HepG2 (cell line): ENCODE measurements around the gene BABAM2. TPM values are rescaled to one million over a fixed set of nuclear protein-coding genes. Genes with fewer than 3 reads are reported as not detected.

ENCODE experiments used
- ATAC-seq: fragments of 200-7000 bp; cut with Tn5 transposase; 3 replicates; pipeline ENCODE4 v1.9.1; 2020; ENCODE audit warnings: mild to moderate bottlenecking, moderate library complexity
- BruUV-seq: library from RNA; stranded (reverse); fragments of 400-500 nt; replicated peaks from 2 replicates; lab custom pipeline; 2021; lab: Mats Ljungman, UMichigan
- CTCF ChIA-PET: fragments of 300-600 bp; formaldehyde crosslinking; extraction: SDS; loops from one replicate; lab custom pipeline; 2021; ENCODE audit warnings: low total read pairs, inconsistent platforms, low intra/inter-chr PET ratio; lab: Yijun Ruan, JAX
- POLR2A ChIA-PET: fragments of 350-600 bp; sonication (Branson Sonifier 250); formaldehyde crosslinking; loops from one replicate; lab custom pipeline; 2020; ENCODE audit warnings: antibody characterized with exemption, inconsistent platforms; lab: Yijun Ruan, JAX
- DNase-seq: peaks from one replicate; pipeline ENCODE4 v3.0.0-alpha.2; 2015; ENCODE audit warnings: low spot score
- FAIRE-seq: peaks from 3 replicates; lab custom pipeline; 2011; peaks lifted over from hg19 to GRCh38; lab: Jason Lieb, UNC
- H2AFZ ChIP-seq: one replicate; pipeline ENCODE4 v1.6.1; 2011; ENCODE audit warnings: low read length, inconsistent platforms
- H3K27ac ChIP-seq: fragments of 300-600 bp; 3 replicates; pipeline ENCODE4 v1.8.0; 2011; ENCODE audit warnings: mixed run types, mild to moderate bottlenecking, mixed read lengths, low read length, inconsistent platforms; ENCODE audit not compliant: insufficient read depth; ENCODE audit errors: extremely low read length
- H3K27me3 ChIP-seq, 2 experiments: fragments of 200-600 bp in 1 of 2; 2 replicates in 1 of 2; 3 replicates in 1 of 2; pipeline versions ENCODE4 v1.6.0 to v1.8.0; 2011; ENCODE audit warnings: low read length in 2 of 2, mild to moderate bottlenecking in 2 of 2, moderate library complexity in 2 of 2, inconsistent platforms in 1 of 2; ENCODE audit not compliant: insufficient read depth in 2 of 2, control insufficient read depth in 1 of 2
- H3K36me3 ChIP-seq, 2 experiments: fragments of 200-600 bp in 1 of 2; replicated peaks in 1 of 2; 2 replicates in 1 of 2; 3 replicates in 1 of 2; pipeline versions ENCODE4 v1.5.1 to v1.8.0; 2011; ENCODE audit warnings: low read length in 2 of 2, inconsistent platforms in 1 of 2; ENCODE audit not compliant: insufficient read depth in 2 of 2, control insufficient read depth in 1 of 2
- H3K4me1 ChIP-seq: 2 replicates; pipeline ENCODE4 v1.5.1; 2012; ENCODE audit warnings: low read length, inconsistent platforms; ENCODE audit not compliant: insufficient read depth
- H3K4me2 ChIP-seq: 2 replicates; pipeline ENCODE4 v1.6.0; 2011; ENCODE audit warnings: low read depth, low read length, inconsistent platforms
- H3K4me3 ChIP-seq, 3 experiments: fragments of 200-600 bp in 1 of 3; sonication (generic), shearing (Covaris generic) in 1 of 3; replicated peaks in 1 of 3; 2 replicates each; pipeline ENCODE4 v1.5.1; 2011 to 2016; ENCODE audit warnings: low read length in 3 of 3, inconsistent platforms in 2 of 3, low read depth in 2 of 3, mild to moderate bottlenecking in 2 of 3, control low read depth in 1 of 3, mixed read lengths in 1 of 3; ENCODE audit not compliant: insufficient read depth in 1 of 3
- H3K79me2 ChIP-seq: one replicate; pipeline ENCODE4 v1.6.1; 2011; ENCODE audit warnings: low read length, inconsistent platforms; ENCODE audit not compliant: insufficient read depth
- H3K9ac ChIP-seq: 2 replicates; pipeline ENCODE4 v1.6.0; 2011; ENCODE audit warnings: mild to moderate bottlenecking, low read depth, low read length, inconsistent platforms; ENCODE audit not compliant: insufficient read depth
- H3K9me3 ChIP-seq: 2 replicates; pipeline ENCODE4 v1.5.1; 2012; ENCODE audit warnings: mild to moderate bottlenecking, low read length
- H4K20me1 ChIP-seq: 2 replicates; pipeline ENCODE4 v1.6.0; 2011; ENCODE audit warnings: inconsistent platforms, mild to moderate bottlenecking, low read length, moderate library complexity; ENCODE audit not compliant: insufficient read depth
- HDAC2 ChIP-seq: sonication (generic); formaldehyde crosslinking; IDR thresholded peaks from 2 replicates; pipeline ENCODE4 v1.4.0; 2020; ENCODE audit warnings: missing genetic modification reagents
- PAX8 ChIP-seq: sonication (generic); formaldehyde crosslinking; IDR thresholded peaks from 2 replicates; pipeline ENCODE4 v1.8.0; 2022; ENCODE audit warnings: mild to moderate bottlenecking, missing genetic modification reagents, borderline replicate concordance
- ZFP82 ChIP-seq: sonication (generic); formaldehyde crosslinking; IDR thresholded peaks from 2 replicates; pipeline ENCODE4 v1.5.1; 2020; ENCODE audit warnings: mild to moderate bottlenecking, missing genetic modification reagents, borderline replicate concordance
- ZNF253 ChIP-seq: sonication (generic); formaldehyde crosslinking; IDR thresholded peaks from 2 replicates; pipeline ENCODE4 v1.8.0; 2022; ENCODE audit warnings: mild to moderate bottlenecking, missing genetic modification reagents, borderline replicate concordance
- ZNF558 ChIP-seq: sonication (generic); formaldehyde crosslinking; IDR thresholded peaks from 2 replicates; pipeline ENCODE4 v1.9.0; 2022; ENCODE audit warnings: mild to moderate bottlenecking, missing genetic modification reagents, borderline replicate concordance
- ZNF747 ChIP-seq: sonication (generic); formaldehyde crosslinking; IDR thresholded peaks from 2 replicates; pipeline ENCODE4 v1.8.1; 2023; ENCODE audit warnings: missing genetic modification reagents, mild to moderate bottlenecking, borderline replicate concordance
- ZSCAN29 ChIP-seq: sonication (generic); formaldehyde crosslinking; conservative IDR thresholded peaks from 2 replicates; pipeline ENCODE4 v1.4.0; 2020; ENCODE audit warnings: mild to moderate bottlenecking, missing genetic modification reagents
- WGBS: methylation state at CpG from one replicate; pipeline ENCODE4 v1.1.6; 2017; ENCODE audit warnings: low lambda C conversion rate; 5-methylcytosine and 5-hydroxymethylcytosine counted together
- in situ Hi-C: cut with HindIII; loops from 2 replicates; pipeline ENCODE4 v1.10.0; 2017; ENCODE audit warnings: low pct_unique_long_range_greater_than_20kb; ENCODE audit not compliant: extremely low pct_ligation_motif_present
- intact Hi-C: fragments of 100-400 bp; cut with micrococcal nuclease; formaldehyde crosslinking; loops from one replicate; pipeline ENCODE4 v1.10.0; 2022; ENCODE audit not compliant: unreplicated experiment
- polyA plus RNA-seq, 8 experiments: library from polyadenylated mRNA; depleted of rRNA in 3 of 8; stranded (reverse) in 7 of 8; unstranded in 1 of 8; fragments of >200 nt; fragmentation: Illumina TruSeq in 4 of 8; extraction: Trizol in 4 of 8; gene quantifications; 2 replicates each; pipeline versions ENCODE4 v1.2.1 to v1.2.3, GENCODE V29; 2011 to 2016; ENCODE audit warnings: low read depth in 4 of 8, missing spikeins in 1 of 8, mixed read lengths in 1 of 8; ENCODE audit not compliant: insufficient read depth in 1 of 8
- total RNA-seq, 5 experiments: library from RNA; depleted of rRNA; stranded (reverse); fragments of >200 nt; fragmentation: Illumina TruSeq; extraction: Trizol; gene quantifications; 2 replicates each; pipeline ENCODE4 v1.2.3, GENCODE V29; 2016; ENCODE audit warnings: low read depth in 1 of 5

BABAM2 gene
- total and polyA plus RNA-seq, 2 of the 13 experiments (the other 11 are each of a cell fraction or from before 2014, with no cell fraction given): 24.9 to 28.0 TPM

DNA sequence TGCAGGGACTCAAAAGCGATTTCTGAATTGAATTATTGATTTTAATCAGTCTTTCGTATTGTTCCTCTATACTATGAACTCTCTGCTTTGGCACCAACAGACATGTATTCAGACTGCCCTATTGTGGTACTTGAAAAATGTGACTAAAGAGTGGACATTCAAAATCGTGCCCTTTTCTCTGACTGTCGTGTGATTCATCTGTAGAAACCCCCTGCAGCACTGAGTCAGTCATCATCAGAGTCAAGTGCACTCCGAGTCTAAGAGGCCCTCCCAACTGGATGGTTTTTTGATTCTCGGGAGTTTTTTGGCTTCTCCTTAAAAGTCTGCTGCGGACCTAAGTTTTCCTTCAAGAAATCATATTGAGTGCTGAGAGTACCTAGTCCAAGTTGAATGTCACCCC, 405.7 kb downstream of the BABAM2 start:
- ATAC-seq: no peak
- POLR2A ChIA-PET: no interaction called here

GRCh38 chr2:28296904-28297303, 406.4 kb downstream of the BABAM2 start:
- H4K20me1 ChIP-seq: no peaks in the 10 kb centered on the region
- DNase-seq (no peak), ATAC-seq (no peak), FAIRE-seq (no peak)
- ChIA-PET CTCF (no interaction called here), POLR2A (no interaction called here)
- intact Hi-C loops (no loop called here), in situ Hi-C loops (no loop called here)
- no peak for TF ChIP-seq ZNF558 (CRISPR knock-in tag)
- TF ChIP-seq ZNF253 (CRISPR knock-in tag): no peak
- TF ChIP-seq ZFP82: no peak
- no peak for TF ChIP-seq HDAC2 (CRISPR knock-in tag)
- no peak for TF ChIP-seq PAX8 (CRISPR knock-in tag)
- no peaks in the 10 kb centered on the region for H3K27me3 ChIP-seq
- no peak overlapping the region for H3K27ac ChIP-seq
- no peaks in the 10 kb centered on the region for H3K4me1 ChIP-seq
- no peaks in the 10 kb centered on the region for H3K79me2 ChIP-seq
- no peak overlapping the region for H3K4me2 ChIP-seq
- peaks cover 0 to 7% of the 10 kb centered on the region in 2 experiments; a peak in 2 of 5 replicates for H3K36me3 ChIP-seq
- H3K4me3 ChIP-seq: no peak overlapping the region
- no peaks in the 10 kb centered on the region for H3K9me3 ChIP-seq
- no peak overlapping the region for H2AFZ ChIP-seq
- BruUV-seq: no TSS peak
- 97% methylated on average over 4 of the region's 4 CpGs for WGBS
- H3K9ac ChIP-seq: no peak overlapping the region

More for the DNA sequence above, 405.7 kb downstream of the BABAM2 start:
- H3K27ac ChIP-seq: no peak overlapping the region
- H3K4me3 ChIP-seq: no peak overlapping the region
- no peak overlapping the region for H2AFZ ChIP-seq
- peaks cover 0 to 5% of the 10 kb centered on the region in 2 experiments; a peak in 2 of 5 replicates for H3K36me3 ChIP-seq
- TF ChIP-seq ZSCAN29 (CRISPR knock-in tag) (no peak), ZNF747 (CRISPR knock-in tag) (no peak)
- H3K79me2 ChIP-seq: no peaks in the 10 kb centered on the region
- CTCF ChIA-PET: no interaction called here
- no peaks in the 10 kb centered on the region for H3K27me3 ChIP-seq
- intact Hi-C loops: no loop called here
- WGBS: 95% methylated on average over 7 of the region's 7 CpGs
- H3K9ac ChIP-seq: no peak overlapping the region
- no peaks in the 10 kb centered on the region for H3K9me3 ChIP-seq
- BruUV-seq: no TSS peak
- in situ Hi-C loops: no loop called here
- no peak for DNase-seq
- no peaks in the 10 kb centered on the region for H3K4me1 ChIP-seq
- H3K4me2 ChIP-seq: no peak overlapping the region
- FAIRE-seq: no peak
- H4K20me1 ChIP-seq: no peaks in the 10 kb centered on the region
